ENCODE measurements around the gene XPO6. TPM values are rescaled to one million over a fixed set of nuclear protein-coding genes. Genes with fewer than 3 reads are reported as not detected.
A peak's percentile ranks its signal among the peaks of the same experiment; 100 is the strongest.

Gene XPO6
- total RNA-seq, 1 donor from 2014 or later = 230 TPM

DNA sequence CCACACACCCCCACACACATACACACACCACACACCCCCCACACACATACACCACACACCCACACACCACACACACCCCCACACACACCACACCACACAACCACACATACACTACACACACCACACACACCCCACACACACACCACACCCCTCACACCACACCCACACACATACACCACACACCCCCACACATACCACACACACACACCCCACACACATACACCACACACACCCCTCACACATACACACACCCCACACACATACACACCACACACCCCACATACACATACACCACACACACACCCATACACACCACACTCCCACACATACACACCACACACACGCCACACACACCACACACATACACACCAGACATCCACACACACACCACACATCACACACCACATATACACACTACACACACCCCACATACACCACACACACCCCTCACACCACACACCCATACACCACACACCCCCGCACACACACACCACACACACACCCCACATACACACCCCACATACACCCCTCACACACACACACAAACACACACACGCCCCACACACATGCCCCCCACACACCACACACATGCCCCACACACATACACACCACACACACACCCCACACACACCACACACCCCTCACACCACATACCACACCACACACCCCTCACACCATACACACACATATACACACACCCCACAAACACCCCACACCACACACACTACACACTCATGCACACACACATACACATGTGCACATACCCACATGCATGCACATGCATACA, 122.4 kb downstream of the XPO6 start:
- intact Hi-C loops (cut with micrococcal nuclease) = no loop called here
- H3K4me1 Mint-ChIP-seq = peaks cover 6% of the 10 kb centered on the region

GRCh38 chr16:28087675-28088300, 124.0 kb downstream of the XPO6 start:
- H3K4me1 Mint-ChIP-seq = peaks cover 6% of the 10 kb centered on the region
- H3K27me3 Mint-ChIP-seq = no peaks in the 10 kb centered on the region
- H3K27ac Mint-ChIP-seq = no peak overlapping the region
- intact Hi-C loops (cut with micrococcal nuclease) = no loop called here
- peaks cover 5% of the 10 kb centered on the region for H3K36me3 Mint-ChIP-seq (ENCODE audit: low read depth)
- no peak for DNase-seq
- no peak overlapping the region for H3K4me3 Mint-ChIP-seq
- peaks cover 8% of the 10 kb centered on the region for H3K9me3 Mint-ChIP-seq

More for the DNA sequence above, 122.4 kb downstream of the XPO6 start:
- peaks cover 8% of the 10 kb centered on the region for H3K9me3 Mint-ChIP-seq
- peaks cover 5% of the 10 kb centered on the region for H3K36me3 Mint-ChIP-seq (ENCODE audit: low read depth)
- H3K4me3 Mint-ChIP-seq = no peak overlapping the region
- no peaks in the 10 kb centered on the region for H3K27me3 Mint-ChIP-seq
- DNase-seq = no peak
- peak overlapping the region; percentile 82 for H3K27ac Mint-ChIP-seq

DNA sequence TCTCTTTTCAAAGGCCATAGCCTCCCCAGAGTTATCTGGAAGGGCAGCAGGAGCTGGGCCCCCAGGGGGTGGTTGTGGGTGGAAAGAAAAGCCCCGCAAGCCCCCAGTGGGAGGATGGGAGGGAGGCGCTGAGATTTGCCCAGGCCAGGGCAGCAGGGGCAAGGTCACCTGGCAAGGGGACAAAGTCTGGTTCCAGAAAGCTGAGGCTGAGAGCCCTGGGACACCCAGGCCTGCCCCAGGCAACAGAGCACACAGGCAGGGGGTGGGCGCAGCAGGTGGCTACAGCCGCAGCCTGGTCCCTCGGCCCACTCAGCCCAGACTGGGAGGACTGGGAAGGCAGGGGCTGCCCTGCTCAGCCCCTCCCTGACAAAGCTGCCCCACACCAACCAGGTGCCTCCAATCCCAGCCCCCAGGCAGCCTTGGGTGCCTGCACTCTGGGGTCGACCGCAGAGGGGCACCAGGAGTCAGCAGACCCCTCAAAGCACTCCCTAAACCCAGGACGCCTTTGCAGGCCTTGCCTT, 124.6 kb downstream of the XPO6 start:
- peaks cover 5% of the 10 kb centered on the region for H3K36me3 Mint-ChIP-seq (ENCODE audit: low read depth)
- intact Hi-C loops (cut with micrococcal nuclease) = no loop called here
- no peak for DNase-seq
- H3K9me3 Mint-ChIP-seq = peaks cover 8% of the 10 kb centered on the region
- no peaks in the 10 kb centered on the region for H3K27me3 Mint-ChIP-seq
- no peak overlapping the region for H3K4me3 Mint-ChIP-seq
- H3K4me1 Mint-ChIP-seq = peaks cover 6% of the 10 kb centered on the region
- H3K27ac Mint-ChIP-seq = no peak overlapping the region

- DNase-seq = no peak
- Mint-ChIP-seq H3K27ac (no peak overlapping the region), H3K4me1 (peaks cover 6% of the 10 kb centered on the region), H3K36me3 (ENCODE audit: low read depth) (peaks cover 5% of the 10 kb centered on the region), H3K4me3 (no peak overlapping the region), H3K27me3 (no peaks in the 10 kb centered on the region), H3K9me3 (peaks cover 8% of the 10 kb centered on the region)
- intact Hi-C loops (cut with micrococcal nuclease) = no loop called here
These were observed 125.3 kb downstream of the XPO6 start for GRCh38 chr16:28086186-28087139.

DNA sequence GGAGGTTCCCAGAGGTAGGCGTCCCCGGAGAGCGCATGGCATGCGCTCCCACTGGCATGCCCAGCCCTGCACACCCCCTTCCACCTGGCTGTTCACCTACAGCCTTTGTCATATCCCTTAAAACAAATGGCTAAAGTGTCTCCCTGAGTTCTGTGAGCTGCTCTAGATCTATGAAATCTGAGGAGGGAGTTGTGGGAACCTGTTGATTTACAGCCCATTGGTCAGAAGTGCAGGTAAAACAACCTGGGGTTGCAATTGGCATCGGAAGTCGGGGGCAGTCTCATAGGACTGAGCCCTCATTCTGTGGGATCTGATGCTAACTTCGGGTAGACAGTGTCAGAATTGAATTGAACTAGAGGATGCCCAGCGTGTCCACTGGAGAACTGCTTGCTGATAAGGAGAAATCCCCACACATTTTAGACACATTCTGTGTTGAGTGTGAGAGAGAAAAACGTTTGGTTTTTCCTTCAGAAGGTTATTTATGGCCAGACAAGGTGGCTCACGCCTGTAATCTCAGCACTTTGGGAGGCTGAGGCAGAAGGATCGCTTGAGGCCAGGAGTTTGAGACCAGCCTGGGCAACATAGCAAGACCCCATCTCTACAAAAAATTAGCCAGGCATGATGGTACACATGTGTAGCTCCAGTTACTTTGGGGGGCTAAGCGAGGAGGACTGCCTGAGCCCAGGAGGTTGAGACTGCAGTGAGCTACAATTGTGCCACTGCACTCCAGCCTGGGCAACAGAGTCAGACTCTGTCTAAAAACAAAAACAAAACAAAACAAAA, 126.2 kb downstream of the XPO6 start:
- peaks cover 8% of the 10 kb centered on the region for H3K9me3 Mint-ChIP-seq
- peaks cover 6% of the 10 kb centered on the region for H3K4me1 Mint-ChIP-seq
- intact Hi-C loops (cut with micrococcal nuclease) = no loop called here
- no peak for DNase-seq
- H3K4me3 Mint-ChIP-seq = no peak overlapping the region
- no peaks in the 10 kb centered on the region for H3K27me3 Mint-ChIP-seq
- H3K36me3 Mint-ChIP-seq (ENCODE audit: low read depth) = peaks cover 5% of the 10 kb centered on the region
- no peak overlapping the region for H3K27ac Mint-ChIP-seq

DNA sequence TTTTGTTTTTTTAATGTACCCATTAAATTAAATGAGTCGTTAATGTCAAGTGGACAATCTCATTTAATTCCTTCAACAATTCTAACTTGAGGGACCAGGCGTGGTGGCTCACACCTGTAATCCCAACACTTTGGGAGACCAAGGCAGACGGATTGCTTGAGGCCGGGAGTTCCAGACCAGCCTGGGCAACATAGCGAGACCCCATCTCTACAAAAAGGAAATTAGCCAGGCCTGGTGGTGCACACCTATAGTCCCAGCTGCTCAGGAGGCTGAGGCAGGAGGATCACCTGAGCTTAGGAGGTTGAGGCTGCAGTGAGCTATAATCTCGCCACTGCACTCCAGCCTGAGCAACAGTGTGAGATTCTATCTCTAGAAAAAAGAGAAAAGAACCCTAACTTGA, 127.6 kb downstream of the XPO6 start:
- Mint-ChIP-seq H3K4me3 (no peak overlapping the region), H3K36me3 (ENCODE audit: low read depth) (no peaks in the 10 kb centered on the region), H3K9me3 (peaks cover under 1% of the 10 kb centered on the region), H3K27ac (no peak overlapping the region), H3K4me1 (no peaks in the 10 kb centered on the region), H3K27me3 (no peaks in the 10 kb centered on the region)
- intact Hi-C loops (cut with micrococcal nuclease) = no loop called here
- DNase-seq = no peak

DNA sequence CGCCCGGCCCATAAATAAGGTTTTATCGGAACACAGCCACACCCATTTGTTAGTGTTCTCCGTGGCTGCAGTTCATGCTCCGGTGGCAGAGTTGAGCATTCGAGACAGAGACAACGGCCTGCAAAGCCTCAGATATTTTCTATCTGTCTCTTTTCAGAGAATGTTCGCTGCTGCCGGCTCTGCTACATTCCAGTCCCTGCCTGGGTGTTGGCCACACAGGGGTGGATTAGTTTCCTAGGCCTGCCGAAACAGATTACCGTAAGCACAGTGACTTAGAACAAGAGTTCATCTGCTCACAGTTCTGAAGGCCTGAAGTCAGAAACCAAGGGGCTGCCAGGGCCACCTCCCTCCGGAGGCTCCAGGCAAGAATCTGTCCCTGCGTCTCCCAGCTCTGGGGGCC, 129.1 kb downstream of the XPO6 start:
- no peak for DNase-seq
- no peaks in the 10 kb centered on the region for H3K4me1 Mint-ChIP-seq
- H3K4me3 Mint-ChIP-seq = no peak overlapping the region
- no peaks in the 10 kb centered on the region for H3K36me3 Mint-ChIP-seq (ENCODE audit: low read depth)
- H3K9me3 Mint-ChIP-seq = no peaks in the 10 kb centered on the region
- H3K27me3 Mint-ChIP-seq = no peaks in the 10 kb centered on the region
- intact Hi-C loops (cut with micrococcal nuclease) = no loop called here
- no peak overlapping the region for H3K27ac Mint-ChIP-seq

DNA sequence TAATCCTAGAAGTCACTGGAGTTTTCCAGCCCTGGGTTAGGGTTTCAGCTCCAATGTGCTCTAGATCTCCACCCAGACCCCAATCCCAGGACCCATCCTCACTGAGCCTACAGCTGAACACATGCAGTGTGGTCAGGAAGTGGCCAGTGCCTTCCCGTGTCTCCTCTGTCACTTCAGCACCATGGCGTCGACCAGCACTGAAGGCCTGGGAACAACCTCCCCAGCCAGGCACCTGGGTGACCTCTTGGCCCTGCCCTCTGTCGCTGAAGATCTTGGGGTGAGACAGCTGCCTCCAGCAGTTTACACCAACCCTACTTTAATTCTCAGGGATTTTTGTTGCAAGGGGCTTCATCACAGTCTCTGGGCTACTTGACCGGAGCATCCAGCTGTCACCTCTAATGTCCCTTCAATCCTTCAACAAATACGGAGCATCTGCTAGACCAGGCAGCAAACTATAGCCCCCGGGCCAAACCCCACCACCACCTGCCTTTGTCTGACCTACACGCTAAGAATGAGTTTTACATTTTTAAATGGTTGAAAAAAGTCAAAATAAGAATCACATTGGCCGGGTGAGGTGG, 130.3 kb downstream of the XPO6 start:
- H3K36me3 Mint-ChIP-seq (ENCODE audit: low read depth) = no peaks in the 10 kb centered on the region
- no peaks in the 10 kb centered on the region for H3K9me3 Mint-ChIP-seq
- intact Hi-C loops (cut with micrococcal nuclease) = no loop called here
- H3K27me3 Mint-ChIP-seq = no peaks in the 10 kb centered on the region
- H3K4me3 Mint-ChIP-seq = no peak overlapping the region
- no peaks in the 10 kb centered on the region for H3K4me1 Mint-ChIP-seq
- no peak overlapping the region for H3K27ac Mint-ChIP-seq
- no peak for DNase-seq

- no peaks in the 10 kb centered on the region for H3K36me3 Mint-ChIP-seq (ENCODE audit: low read depth)
- H3K9me3 Mint-ChIP-seq = no peaks in the 10 kb centered on the region
- DNase-seq = no peak
- H3K27ac Mint-ChIP-seq = no peak overlapping the region
- H3K4me3 Mint-ChIP-seq = no peak overlapping the region
- no peaks in the 10 kb centered on the region for H3K27me3 Mint-ChIP-seq
- intact Hi-C loops (cut with micrococcal nuclease) = no loop called here
- H3K4me1 Mint-ChIP-seq = no peaks in the 10 kb centered on the region
These were observed 133.5 kb downstream of the XPO6 start for GRCh38 chr16:28078261-28078660.

- no peak overlapping the region for H3K27ac Mint-ChIP-seq
- H3K36me3 Mint-ChIP-seq (ENCODE audit: low read depth) = no peaks in the 10 kb centered on the region
- intact Hi-C loops (cut with micrococcal nuclease) = no loop called here
These were observed 137.9 kb downstream of the XPO6 start for GRCh38 chr16:28073836-28074235.

GRCh38 chr16:28072087-28072486, 139.7 kb downstream of the XPO6 start:
- intact Hi-C loops (cut with micrococcal nuclease) = no loop called here
- no peak for DNase-seq
- no peaks in the 10 kb centered on the region for H3K9me3 Mint-ChIP-seq
- no peaks in the 10 kb centered on the region for H3K36me3 Mint-ChIP-seq (ENCODE audit: low read depth)
- peaks cover 2% of the 10 kb centered on the region for H3K27me3 Mint-ChIP-seq
- no peak overlapping the region for H3K4me3 Mint-ChIP-seq
- H3K27ac Mint-ChIP-seq = no peak overlapping the region
- H3K4me1 Mint-ChIP-seq = peaks cover 2% of the 10 kb centered on the region

More at GRCh38 chr16:28073836-28074235, 137.9 kb downstream of the XPO6 start:
- Mint-ChIP-seq H3K4me1 (peaks cover 2% of the 10 kb centered on the region), H3K27me3 (peaks cover 2% of the 10 kb centered on the region), H3K4me3 (no peak overlapping the region), H3K9me3 (no peaks in the 10 kb centered on the region)
- DNase-seq = no peak

DNA sequence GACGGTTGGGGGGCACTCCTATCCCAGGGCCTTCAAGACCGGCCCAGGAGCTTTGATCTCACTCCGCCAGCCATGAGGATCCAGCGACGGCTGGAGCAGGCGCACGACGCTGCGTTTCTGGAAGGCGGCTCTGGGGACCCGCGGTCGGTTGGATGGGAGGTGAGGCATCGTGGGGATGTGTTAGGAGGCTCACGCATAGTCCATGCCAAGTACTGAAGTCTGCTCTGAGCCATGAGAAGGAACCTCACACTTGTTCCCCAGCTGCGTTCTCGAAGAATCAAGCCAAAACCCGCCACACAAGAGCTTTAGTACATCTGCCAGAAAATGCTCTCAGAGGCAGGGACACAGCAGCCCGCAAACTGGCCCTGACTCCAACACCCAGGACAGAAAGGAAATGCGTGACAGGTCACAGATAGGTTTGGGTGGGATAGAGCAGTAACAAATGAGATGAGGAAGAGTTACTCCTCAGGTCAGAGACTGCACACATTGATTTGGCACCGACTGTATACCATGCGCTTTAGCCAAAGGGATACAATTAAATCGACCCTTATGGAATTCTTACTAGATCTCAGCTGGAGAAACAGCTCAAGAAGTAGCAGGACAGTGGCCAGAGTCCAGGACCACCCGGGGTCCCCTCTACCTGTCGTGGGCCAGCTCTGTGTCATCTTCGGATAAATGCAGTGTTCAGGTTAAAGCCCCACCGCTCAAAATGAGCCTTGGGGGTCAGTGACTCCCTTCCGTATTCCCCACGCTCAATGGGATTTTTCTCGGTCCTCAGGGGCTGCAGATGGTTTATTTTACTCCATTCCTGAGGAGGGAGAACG, 141.6 kb downstream of the XPO6 start:
- intact Hi-C loops (cut with micrococcal nuclease) = loop anchor here (1.0 kb wide), 2 partner anchors 98 to 431 kb away; no protein-coding TSS in a partner anchor
- H3K27me3 Mint-ChIP-seq = peaks cover 9% of the 10 kb centered on the region
- no peak overlapping the region for H3K27ac Mint-ChIP-seq
- no peaks in the 10 kb centered on the region for H3K9me3 Mint-ChIP-seq
- H3K36me3 Mint-ChIP-seq (ENCODE audit: low read depth) = no peaks in the 10 kb centered on the region
- no peak overlapping the region for H3K4me3 Mint-ChIP-seq
- DNase-seq = no peak
- peaks cover 2% of the 10 kb centered on the region for H3K4me1 Mint-ChIP-seq

Data from activated CD4-positive, alpha-beta T cell treated with anti-CD3 and anti-CD28 coated beads, Interleukin-2, amount 10 ng/mL, durations not matched to agents 24 days and 14 days (primary cell).